MG63 (cell line): ENCODE measurements around the gene RBX1. TPM values are rescaled to one million over a fixed set of nuclear protein-coding genes. Genes with fewer than 3 reads are reported as not detected.
A peak's percentile ranks its signal among the peaks of the same experiment; 100 is the strongest.
"Not testable (repeated sequence)": the region's sequence is repeated elsewhere in the genome, so short reads cannot be mapped to it uniquely, and the experiment has no call there.

Experiments used
- DNase-seq: peaks from one replicate; pipeline ENCODE4 v3.0.0-alpha.2; 2020
- H3K27me3 ChIP-seq: fragments of 250-450 bp; sonication (Bioruptor Pico); 2 replicates; pipeline ENCODE4 v1.5.1; 2020; ENCODE audit warnings: mild to moderate bottlenecking, moderate library complexity
- H3K36me3 ChIP-seq: fragments of 250-450 bp; sonication (Bioruptor Pico); 2 replicates; pipeline ENCODE4 v1.5.1; 2020; ENCODE audit warnings: mild to moderate bottlenecking, moderate library complexity
- H3K4me3 ChIP-seq: fragments of 250-450 bp; sonication (Bioruptor Pico); 2 replicates; pipeline ENCODE4 v1.5.1; 2020; ENCODE audit warnings: mild to moderate bottlenecking, moderate library complexity
- H3K9me3 ChIP-seq: fragments of 250-450 bp; sonication (Bioruptor Pico); 2 replicates; pipeline ENCODE4 v1.5.1; 2020; ENCODE audit warnings: mild to moderate bottlenecking, moderate library complexity
- total RNA-seq: library from RNA; depleted of rRNA; stranded (reverse); fragments of >200 nt; shearing (Covaris generic); gene quantifications from 2 replicates; pipeline ENCODE4 v1.2.3, GENCODE V29; 2014; ENCODE audit warnings: low replicate concordance; rRNA removed

The RBX1 gene
- 92.9 and 124 TPM in 2 replicates for total RNA-seq

GRCh38 chr22:40950962-40951794 is at the start of gene RBX1:
RBX1 (plus strand) TSS chr22:40951378; CDS start chr22:40951399, 21 bp downstream.
- Histone ChIP-seq H3K36me3 (peaks cover 28% of the 10 kb centered on the region), H3K4me3 (peak within 1 kb of the TSS; percentile 100), H3K9me3 (no peaks in the 10 kb centered on the region), H3K27me3 (no peaks in the 10 kb centered on the region)
- peak; percentile 97 for DNase-seq

GRCh38 chr22:40904101-40904500 is 47.1 kb upstream of the RBX1 start:
- peaks cover 36% of the 10 kb centered on the region for H3K36me3 ChIP-seq
- no peaks in the 10 kb centered on the region for H3K27me3 ChIP-seq
- no peak for DNase-seq
- no peak overlapping the region for H3K4me3 ChIP-seq
- no peaks in the 10 kb centered on the region for H3K9me3 ChIP-seq

- no peaks in the 10 kb centered on the region for H3K27me3 ChIP-seq
- H3K9me3 ChIP-seq, result no peaks in the 10 kb centered on the region
- H3K4me3 ChIP-seq, result no peak overlapping the region
- no peak for DNase-seq
- peaks cover 36% of the 10 kb centered on the region for H3K36me3 ChIP-seq
These were observed 42.3 kb upstream of the RBX1 start for GRCh38 chr22:40908895-40909294.

GRCh38 chr22:40911772-40912171 is 39.4 kb upstream of the RBX1 start:
- no peak for DNase-seq
- Histone ChIP-seq H3K9me3 (no peaks in the 10 kb centered on the region), H3K4me3 (no peak overlapping the region), H3K27me3 (no peaks in the 10 kb centered on the region), H3K36me3 (peaks cover 40% of the 10 kb centered on the region)

DNA sequence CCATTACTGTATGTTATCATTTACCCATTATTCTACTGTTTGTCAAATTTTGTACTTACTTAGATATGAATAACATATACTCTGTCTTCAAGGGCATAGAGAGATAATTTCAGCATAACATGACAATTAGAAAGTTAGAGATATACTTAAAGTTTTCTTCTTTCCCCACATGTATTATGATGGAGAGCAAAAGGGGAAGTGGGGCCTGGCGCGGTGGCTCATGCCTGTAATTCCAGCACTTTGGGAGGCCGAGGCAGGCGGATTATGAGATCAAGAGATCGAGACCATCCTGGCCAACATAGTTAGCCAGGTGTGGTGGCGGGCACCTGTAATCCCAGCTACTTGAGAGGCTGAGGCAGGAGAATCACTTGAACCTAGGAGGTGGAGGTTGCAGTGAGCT is 38.2 kb upstream of the RBX1 start:
- not testable (repeated sequence) for DNase-seq, H3K27me3 ChIP-seq, H3K4me3 ChIP-seq, H3K9me3 ChIP-seq
- peaks cover 42% of the 10 kb centered on the region for H3K36me3 ChIP-seq

DNA sequence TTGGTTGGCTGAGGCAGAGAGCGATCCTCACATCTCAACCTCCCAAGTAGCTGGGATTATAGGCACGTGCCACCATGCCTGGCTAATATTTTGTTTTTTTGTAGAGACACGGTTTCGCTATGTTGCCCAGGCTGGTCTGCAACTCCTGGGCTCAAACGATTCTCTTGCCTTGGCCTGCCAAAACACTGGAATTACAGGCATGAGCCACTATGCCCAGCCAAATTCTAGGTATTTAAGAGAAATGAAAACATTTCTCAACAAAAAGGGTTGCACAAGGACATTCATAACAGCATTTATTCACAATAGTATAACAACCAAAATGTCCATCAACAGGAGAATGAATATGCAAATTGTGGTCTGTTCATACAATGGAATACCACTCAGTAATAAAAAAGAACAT is 31.7 kb upstream of the RBX1 start:
- no peak for DNase-seq
- Histone ChIP-seq H3K4me3 (no peak overlapping the region), H3K36me3 (peaks cover 56% of the 10 kb centered on the region), H3K27me3 (no peaks in the 10 kb centered on the region), H3K9me3 (no peaks in the 10 kb centered on the region)

GRCh38 chr22:40920526-40920925 is 30.7 kb upstream of the RBX1 start:
- Histone ChIP-seq H3K27me3 (no peaks in the 10 kb centered on the region), H3K9me3 (no peaks in the 10 kb centered on the region), H3K4me3 (no peak overlapping the region), H3K36me3 (peaks cover 62% of the 10 kb centered on the region)
- no peak for DNase-seq

DNA sequence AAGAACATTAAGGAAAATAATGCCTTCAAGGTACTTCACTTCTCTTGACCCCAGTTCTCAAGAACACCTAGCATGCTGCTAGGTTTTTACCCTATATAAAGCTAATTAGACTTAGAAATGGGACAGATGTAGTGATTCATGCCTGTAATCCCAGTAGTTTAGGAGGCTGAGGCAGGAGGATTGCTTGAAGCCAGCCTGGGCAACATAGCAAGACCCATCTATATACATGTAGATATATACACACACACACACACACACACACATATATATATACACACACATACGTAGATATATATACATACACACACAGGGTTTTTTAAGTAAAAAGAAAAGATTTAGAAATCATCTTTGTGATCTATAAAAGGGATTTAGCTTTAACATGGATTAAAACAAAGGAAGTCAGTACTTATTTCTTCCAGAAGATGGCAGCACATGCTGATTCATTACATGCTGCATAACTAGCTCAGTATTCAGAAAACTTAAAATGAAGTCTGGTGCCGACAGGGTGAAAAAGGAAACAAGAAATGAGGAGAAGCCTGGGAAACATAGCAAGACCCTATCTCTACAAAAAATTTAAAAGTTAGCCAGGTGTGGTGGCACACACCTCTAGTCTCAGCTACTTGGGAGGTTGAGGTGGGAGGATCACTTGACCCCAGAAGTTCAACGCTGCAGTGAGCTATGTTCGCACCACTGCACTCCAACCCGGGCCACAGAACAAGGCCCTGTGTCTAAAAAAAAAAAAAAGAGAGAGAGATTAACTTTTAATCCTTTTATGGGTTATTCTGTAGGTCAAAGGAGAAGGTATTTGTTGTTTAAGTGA is 28.5 kb upstream of the RBX1 start:
- Histone ChIP-seq H3K4me3 (no peak overlapping the region), H3K9me3 (no peaks in the 10 kb centered on the region), H3K27me3 (no peaks in the 10 kb centered on the region), H3K36me3 (peaks cover 67% of the 10 kb centered on the region)
- no peak for DNase-seq

DNA sequence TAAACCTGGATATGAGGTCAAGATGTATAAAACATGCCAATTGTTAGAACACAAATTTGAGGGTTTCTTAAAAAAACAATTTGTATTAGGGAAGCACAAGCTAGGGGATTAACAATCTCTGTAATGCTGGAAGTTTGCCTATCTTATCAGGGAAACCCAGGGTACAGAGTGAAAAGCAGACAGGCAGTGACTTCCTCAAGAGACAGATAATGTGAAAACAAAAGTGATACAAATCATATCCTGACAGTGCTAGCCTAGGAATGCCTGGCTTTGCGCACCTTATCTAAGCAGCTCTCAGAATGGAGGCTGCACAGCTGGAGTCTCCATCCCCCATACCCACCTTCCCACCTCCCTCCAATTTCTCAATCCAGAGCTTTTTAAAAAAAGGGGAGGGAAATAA is 22.5 kb upstream of the RBX1 start:
- Histone ChIP-seq H3K9me3 (no peaks in the 10 kb centered on the region), H3K27me3 (no peaks in the 10 kb centered on the region), H3K4me3 (no peak overlapping the region), H3K36me3 (peaks cover 62% of the 10 kb centered on the region)
- no peak for DNase-seq

GRCh38 chr22:40932396-40932795 is 18.8 kb upstream of the RBX1 start:
- H3K9me3 ChIP-seq, result no peaks in the 10 kb centered on the region
- no peak overlapping the region for H3K4me3 ChIP-seq
- no peaks in the 10 kb centered on the region for H3K27me3 ChIP-seq
- no peak for DNase-seq
- peaks cover 29% of the 10 kb centered on the region for H3K36me3 ChIP-seq

DNA sequence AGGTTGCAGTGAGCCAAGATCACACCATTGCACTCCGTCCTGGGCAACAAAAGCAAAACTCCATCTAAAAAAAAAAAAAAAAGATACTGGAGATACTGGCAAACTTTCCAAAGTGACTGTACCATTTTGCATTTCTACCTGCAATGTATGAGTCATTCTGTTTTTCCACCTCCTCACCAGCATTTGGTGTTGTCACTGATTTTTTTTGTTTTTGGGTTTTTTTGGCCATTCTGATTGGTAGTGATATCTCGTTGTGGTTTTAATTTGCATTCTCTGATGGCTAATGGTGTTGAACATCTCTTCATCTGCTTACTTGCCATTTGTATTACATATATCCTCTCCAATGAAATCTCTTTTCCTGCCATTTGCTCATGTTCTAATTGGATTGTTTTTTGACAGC is 12.0 kb upstream of the RBX1 start:
- peaks cover under 1% of the 10 kb centered on the region; the same call in 1 of the 2 replicates for H3K36me3 ChIP-seq
- DNase-seq, result no peak
- no peaks in the 10 kb centered on the region for H3K27me3 ChIP-seq
- no peak overlapping the region for H3K4me3 ChIP-seq
- H3K9me3 ChIP-seq, result no peaks in the 10 kb centered on the region

- H3K36me3 ChIP-seq, result peaks cover 35% of the 10 kb centered on the region
- DNase-seq, result no peak
- H3K27me3 ChIP-seq, result no peaks in the 10 kb centered on the region
- H3K9me3 ChIP-seq, result no peaks in the 10 kb centered on the region
- H3K4me3 ChIP-seq, result peak overlapping the region; percentile 100
These were observed 822 bp downstream of the RBX1 start for GRCh38 chr22:40951795-40952605.

GRCh38 chr22:40953471-40953870 is 2.3 kb downstream of the RBX1 start:
- H3K4me3 ChIP-seq, result no peak overlapping the region
- no peak for DNase-seq

GRCh38 chr22:40954113-40954512 is 2.9 kb downstream of the RBX1 start:
- Histone ChIP-seq H3K9me3 (no peaks in the 10 kb centered on the region), H3K4me3 (no peak overlapping the region), H3K36me3 (peaks cover 52% of the 10 kb centered on the region), H3K27me3 (no peaks in the 10 kb centered on the region)
- DNase-seq, result no peak

More at GRCh38 chr22:40953471-40953870, 2.3 kb downstream of the RBX1 start:
- peaks cover 48% of the 10 kb centered on the region for H3K36me3 ChIP-seq
- H3K9me3 ChIP-seq, result no peaks in the 10 kb centered on the region
- no peaks in the 10 kb centered on the region for H3K27me3 ChIP-seq

DNA sequence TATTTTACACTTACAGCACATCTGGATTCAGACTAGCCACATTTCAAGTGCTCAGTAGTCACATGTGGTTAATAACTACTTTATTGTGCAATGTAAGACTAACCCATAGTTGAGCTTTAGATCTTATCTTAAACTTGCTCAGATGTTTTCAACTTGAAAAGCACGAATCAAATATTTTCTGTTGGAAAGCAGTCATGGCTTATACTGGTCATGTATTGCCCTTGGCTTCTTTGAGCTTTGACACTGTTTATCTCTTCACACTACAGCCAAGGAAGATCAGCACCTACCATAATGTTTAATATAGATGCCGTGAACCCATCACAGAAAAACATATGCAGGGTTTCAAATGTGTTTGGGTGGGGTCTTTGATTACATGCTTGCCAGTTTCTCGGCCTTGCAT is 4.4 kb downstream of the RBX1 start:
- no peak overlapping the region for H3K4me3 ChIP-seq
- DNase-seq, result no peak
- H3K36me3 ChIP-seq, result peaks cover 64% of the 10 kb centered on the region
- no peaks in the 10 kb centered on the region for H3K9me3 ChIP-seq
- no peaks in the 10 kb centered on the region for H3K27me3 ChIP-seq

GRCh38 chr22:40957601-40958000 is 6.4 kb downstream of the RBX1 start:
- Histone ChIP-seq H3K9me3 (no peaks in the 10 kb centered on the region), H3K4me3 (no peak overlapping the region), H3K27me3 (no peaks in the 10 kb centered on the region), H3K36me3 (peaks cover 71% of the 10 kb centered on the region)
- no peak for DNase-seq

DNA sequence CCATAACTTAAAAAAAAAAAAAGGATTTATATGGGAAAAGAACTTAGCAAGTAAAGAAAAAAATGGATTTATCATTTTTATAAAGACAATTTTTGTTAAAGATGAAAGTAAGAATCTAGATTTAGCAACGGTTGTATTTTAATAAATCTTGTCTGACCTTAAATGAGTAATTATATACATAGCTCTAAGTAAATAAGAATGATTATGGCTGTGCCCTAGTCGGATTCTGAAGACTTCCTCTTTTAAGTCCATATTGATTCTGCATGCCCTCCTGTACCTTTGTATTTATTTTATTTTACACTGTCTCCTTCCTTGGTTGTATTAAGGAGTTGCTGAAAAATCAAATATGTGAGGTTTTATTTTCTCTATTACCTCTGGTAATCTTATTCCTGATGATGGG is 7.1 kb downstream of the RBX1 start:
- H3K4me3 ChIP-seq, result no peak overlapping the region
- peaks cover 76% of the 10 kb centered on the region for H3K36me3 ChIP-seq
- no peak for DNase-seq
- no peaks in the 10 kb centered on the region for H3K27me3 ChIP-seq
- H3K9me3 ChIP-seq, result no peaks in the 10 kb centered on the region
